ENCODE measurements around the gene PRR22.

- TF ChIP-seq CTCF (IDR thresholded peaks at IDR 0.05; ENCODE audit: poor library complexity, severe bottlenecking), result no peak
- no peak for TF ChIP-seq EZH2 (IDR thresholded peaks at IDR 0.05; ENCODE audit: borderline replicate concordance, insufficient read depth, low read length, poor library complexity, severe bottlenecking)
- TF ChIP-seq EP300 (conservative IDR thresholded peaks at IDR 0.05; ENCODE audit: poor library complexity, severe bottlenecking), result no peak
- no peak for TF ChIP-seq POLR2AphosphoS5 (IDR thresholded peaks at IDR 0.05)
- no peak for TF ChIP-seq MXI1 (conservative IDR thresholded peaks at IDR 0.05; ENCODE audit: poor library complexity, severe bottlenecking)
- TF ChIP-seq, protein P1, sequence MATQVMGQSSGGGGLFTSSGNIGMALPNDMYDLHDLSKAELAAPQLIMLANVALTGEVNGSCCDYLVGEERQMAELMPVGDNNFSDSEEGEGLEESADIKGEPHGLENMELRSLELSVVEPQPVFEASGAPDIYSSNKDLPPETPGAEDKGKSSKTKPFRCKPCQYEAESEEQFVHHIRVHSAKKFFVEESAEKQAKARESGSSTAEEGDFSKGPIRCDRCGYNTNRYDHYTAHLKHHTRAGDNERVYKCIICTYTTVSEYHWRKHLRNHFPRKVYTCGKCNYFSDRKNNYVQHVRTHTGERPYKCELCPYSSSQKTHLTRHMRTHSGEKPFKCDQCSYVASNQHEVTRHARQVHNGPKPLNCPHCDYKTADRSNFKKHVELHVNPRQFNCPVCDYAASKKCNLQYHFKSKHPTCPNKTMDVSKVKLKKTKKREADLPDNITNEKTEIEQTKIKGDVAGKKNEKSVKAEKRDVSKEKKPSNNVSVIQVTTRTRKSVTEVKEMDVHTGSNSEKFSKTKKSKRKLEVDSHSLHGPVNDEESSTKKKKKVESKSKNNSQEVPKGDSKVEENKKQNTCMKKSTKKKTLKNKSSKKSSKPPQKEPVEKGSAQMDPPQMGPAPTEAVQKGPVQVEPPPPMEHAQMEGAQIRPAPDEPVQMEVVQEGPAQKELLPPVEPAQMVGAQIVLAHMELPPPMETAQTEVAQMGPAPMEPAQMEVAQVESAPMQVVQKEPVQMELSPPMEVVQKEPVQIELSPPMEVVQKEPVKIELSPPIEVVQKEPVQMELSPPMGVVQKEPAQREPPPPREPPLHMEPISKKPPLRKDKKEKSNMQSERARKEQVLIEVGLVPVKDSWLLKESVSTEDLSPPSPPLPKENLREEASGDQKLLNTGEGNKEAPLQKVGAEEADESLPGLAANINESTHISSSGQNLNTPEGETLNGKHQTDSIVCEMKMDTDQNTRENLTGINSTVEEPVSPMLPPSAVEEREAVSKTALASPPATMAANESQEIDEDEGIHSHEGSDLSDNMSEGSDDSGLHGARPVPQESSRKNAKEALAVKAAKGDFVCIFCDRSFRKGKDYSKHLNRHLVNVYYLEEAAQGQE (IDR thresholded peaks at IDR 0.05; ENCODE audit: borderline replicate concordance), result no peak
- no peak for TF ChIP-seq TAF1 (IDR thresholded peaks at IDR 0.05; ENCODE audit: low read depth)
- TF ChIP-seq RAD21 (conservative IDR thresholded peaks at IDR 0.05), result no peak
- TF ChIP-seq SMC3 (conservative IDR thresholded peaks at IDR 0.05; ENCODE audit: poor library complexity), result no peak
Measured at GRCh38 chr19:5814123-5814851, 29.7 kb upstream of the PRR22 start.

All from neural cell (in vitro differentiated cells).